Measurements from ENCODE around the gene SBNO2. TPM values are rescaled to one million over a fixed set of nuclear protein-coding genes. Genes with fewer than 3 reads are reported as not detected.

Gene SBNO2
- polyA plus RNA-seq, 1 experiment = 9.9 TPM

GRCh38 chr19:1080360-1081161 is 93.5 kb downstream of the SBNO2 start:
- ChIA-PET CTCF (no interaction called here), POLR2A (interaction anchor here (0.9 to 1.3 kb wide), 3 partner anchors 22 to 189 kb away, joined by 3 to 5 read pairs (median 3); partner anchors contain the start of genes ABCA7 and CIRBP)
- peaks cover 25% of the 10 kb centered on the region; the same call in 1 of the 2 replicates for H3K9me3 ChIP-seq (ENCODE audit: control insufficient read depth, insufficient read depth, low read length)
- H3K27ac ChIP-seq (ENCODE audit: low read depth, low read length) = no peak overlapping the region
- H3K4me3 ChIP-seq (ENCODE audit: low read depth, low read length) = no peak overlapping the region
- no peaks in the 10 kb centered on the region for H3K27me3 ChIP-seq (ENCODE audit: control insufficient read depth, insufficient read depth, low read length)
- no peak for DNase-seq (ENCODE audit: low read depth, low spot score)
- no peak for TF ChIP-seq CTCF (IDR thresholded peaks at IDR 0.05; ENCODE audit: low read depth, low read length)

- no peak for TF ChIP-seq CTCF (IDR thresholded peaks at IDR 0.05; ENCODE audit: low read depth, low read length)
- Histone ChIP-seq H3K27ac (ENCODE audit: low read depth, low read length) (no peak overlapping the region), H3K4me3 (ENCODE audit: low read depth, low read length) (no peak overlapping the region), H3K9me3 (ENCODE audit: control insufficient read depth, insufficient read depth, low read length) (peaks cover 25% of the 10 kb centered on the region; the same call in 1 of the 2 replicates), H3K27me3 (ENCODE audit: control insufficient read depth, insufficient read depth, low read length) (no peaks in the 10 kb centered on the region)
- DNase-seq (ENCODE audit: low read depth, low spot score) = no peak
- ChIA-PET POLR2A (no interaction called here), CTCF (no interaction called here)
Observed at GRCh38 chr19:1079566-1080111, 94.4 kb downstream of the SBNO2 start.

GRCh38 chr19:1076951-1077350 is 97.1 kb downstream of the SBNO2 start:
- no peak for TF ChIP-seq CTCF (IDR thresholded peaks at IDR 0.05; ENCODE audit: low read depth, low read length)
- Histone ChIP-seq H3K27me3 (ENCODE audit: control insufficient read depth, insufficient read depth, low read length) (no peaks in the 10 kb centered on the region), H3K27ac (ENCODE audit: low read depth, low read length) (no peak overlapping the region), H3K4me3 (ENCODE audit: low read depth, low read length) (no peak overlapping the region), H3K9me3 (ENCODE audit: control insufficient read depth, insufficient read depth, low read length) (peaks cover 23% of the 10 kb centered on the region; the same call in 1 of the 2 replicates)
- CTCF ChIA-PET = no interaction called here
- DNase-seq (ENCODE audit: low read depth, low spot score) = no peak
- POLR2A ChIA-PET = interaction anchor here (0.6 to 1.1 kb wide), 3 partner anchors 27 to 192 kb away, joined by 3 to 11 read pairs (median 10); partner anchors contain the start of genes CIRBP and GPX4

- Histone ChIP-seq H3K27ac (ENCODE audit: low read depth, low read length) (no peak overlapping the region), H3K27me3 (ENCODE audit: control insufficient read depth, insufficient read depth, low read length) (peaks cover under 1% of the 10 kb centered on the region), H3K9me3 (ENCODE audit: control insufficient read depth, insufficient read depth, low read length) (peaks cover 16% of the 10 kb centered on the region; the same call in 1 of the 2 replicates), H3K4me3 (ENCODE audit: low read depth, low read length) (no peak overlapping the region)
- DNase-seq (ENCODE audit: low read depth, low spot score) = no peak
- CTCF ChIA-PET = interaction anchor here (1.1 to 1.5 kb wide), 2 partner anchors 8 to 11 kb away, joined by 3 read pairs; no protein-coding TSS in a partner anchor
- POLR2A ChIA-PET = interaction anchor here (1.0 to 1.1 kb wide), 2 partner anchors 11 to 28 kb away, joined by 3 to 5 read pairs; partner anchors contain the start of gene GPX4
- TF ChIP-seq CTCF (IDR thresholded peaks at IDR 0.05; ENCODE audit: low read depth, low read length) = no peak
Observed at GRCh38 chr19:1076046-1076386, 98.1 kb downstream of the SBNO2 start.
